Sigmoid colon (tissue), 4 donors: ENCODE results near the gene MRPL42.

Experiments
- CTCF ChIP-seq, 4 experiments: fragments of 450-650 bp in 3 of 4; fragments of 200-600 bp in 1 of 4; IDR thresholded peaks; one replicate each; pipeline ENCODE4 v1.5.1; 2016 to 2019; ENCODE audit warnings: antibody characterized with exemption in 4 of 4, mild to moderate bottlenecking in 3 of 4, moderate library complexity in 2 of 4
- EP300 ChIP-seq, 4 donors: sonication (generic); formaldehyde crosslinking; IDR thresholded peaks; one replicate each; pipeline ENCODE4 v1.6.1; 2017; ENCODE audit warnings: antibody characterized with exemption in 4 of 4
- POLR2A ChIP-seq, 2 donors: fragments of 450-650 bp; IDR thresholded peaks; one replicate each; pipeline ENCODE4 v1.6.1; 2016; ENCODE audit warnings: antibody characterized with exemption in 2 of 2, mild to moderate bottlenecking in 2 of 2, moderate library complexity in 2 of 2
- POLR2AphosphoS5 ChIP-seq, 4 donors: sonication (generic); formaldehyde crosslinking; IDR thresholded peaks; one replicate each; pipeline ENCODE4 v1.6.1; 2017; ENCODE audit warnings: antibody characterized with exemption in 4 of 4

DNA sequence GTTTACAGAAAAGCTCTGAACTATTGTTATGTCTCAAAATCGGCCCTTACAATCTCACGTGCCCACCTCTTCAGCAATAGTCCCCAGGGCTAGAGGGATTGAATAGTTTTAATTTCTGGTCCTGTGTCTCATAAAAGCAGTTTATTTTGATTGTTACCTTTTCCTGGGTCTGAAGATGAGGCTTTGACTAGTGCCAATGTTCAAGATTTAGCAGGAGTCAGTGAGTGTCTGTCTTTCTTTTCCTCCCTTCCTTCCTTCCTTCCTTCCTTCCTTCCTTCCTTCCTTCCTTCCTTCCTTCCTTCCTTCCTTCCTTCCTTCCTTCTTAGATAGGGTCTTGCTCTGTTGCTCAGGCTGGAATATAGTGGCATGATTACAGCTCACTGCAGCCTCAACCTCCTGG, 80.5 kb downstream of the MRPL42 start:
- TF ChIP-seq CTCF (IDR thresholded peaks at IDR 0.05) (no peak), POLR2AphosphoS5 (IDR thresholded peaks at IDR 0.05) (no peak), POLR2A (IDR thresholded peaks at IDR 0.05) (no peak), EP300 (IDR thresholded peaks at IDR 0.05) (no peak)
